WTC11 (cell line): ENCODE measurements around the gene KPNA4.

Experiments
- CBFB ChIP-seq: sonication (generic); formaldehyde crosslinking; IDR thresholded peaks from 2 replicates; pipeline ENCODE4 v1.8.1; 2022; ENCODE audit warnings: mild to moderate bottlenecking, low read depth, missing genetic modification reagents
- ELF4 ChIP-seq: sonication (generic); formaldehyde crosslinking; IDR thresholded peaks from 2 replicates; pipeline ENCODE4 v1.8.1; 2022; ENCODE audit warnings: low read depth, mild to moderate bottlenecking, moderate library complexity, missing genetic modification reagents
- NFYB ChIP-seq: sonication (generic); formaldehyde crosslinking; conservative IDR thresholded peaks from 2 replicates; pipeline ENCODE4 v1.8.0; 2022; ENCODE audit warnings: low read depth, missing genetic modification reagents
- NR2C2 ChIP-seq: sonication (generic); formaldehyde crosslinking; IDR thresholded peaks from 2 replicates; pipeline ENCODE4 v1.8.0; 2022; ENCODE audit warnings: mild to moderate bottlenecking, missing genetic modification reagents
- SMAD4 ChIP-seq: sonication (generic); formaldehyde crosslinking; IDR thresholded peaks from 2 replicates; pipeline ENCODE4 v1.8.0; 2022; ENCODE audit warnings: mild to moderate bottlenecking, missing genetic modification reagents
- TCF7 ChIP-seq: sonication (generic); formaldehyde crosslinking; IDR thresholded peaks from 2 replicates; pipeline ENCODE4 v1.8.0; 2022; ENCODE audit warnings: mild to moderate bottlenecking, low read depth, missing genetic modification reagents, moderate library complexity
- TEAD4 ChIP-seq: sonication (generic); formaldehyde crosslinking; IDR thresholded peaks from 2 replicates; pipeline ENCODE4 v1.8.0; 2022; ENCODE audit warnings: mild to moderate bottlenecking, missing genetic modification reagents
- ZNF232 ChIP-seq: sonication (generic); formaldehyde crosslinking; IDR thresholded peaks from 2 replicates; pipeline ENCODE4 v1.8.0; 2022; ENCODE audit warnings: mild to moderate bottlenecking, missing genetic modification reagents
- TF ChIP-seq, protein P1 (sequence below): fragments of 200-600 bp; IDR thresholded peaks from 2 replicates; pipeline ENCODE4 v1.8.0; 2022; ENCODE audit warnings: antibody characterized with exemption
- TF ChIP-seq, protein P2 (sequence below): sonication (generic); formaldehyde crosslinking; IDR thresholded peaks from 2 replicates; pipeline ENCODE4 v1.8.1; 2022; ENCODE audit warnings: low read depth, missing genetic modification reagents, borderline replicate concordance
- TF ChIP-seq, protein P3 (sequence below): sonication (generic); formaldehyde crosslinking; IDR thresholded peaks from 2 replicates; pipeline ENCODE4 v1.8.0; 2023; ENCODE audit warnings: mild to moderate bottlenecking, missing genetic modification reagents
- TF ChIP-seq, protein P4 (sequence below): sonication (generic); formaldehyde crosslinking; IDR thresholded peaks from 2 replicates; pipeline ENCODE4 v1.8.0; 2023; ENCODE audit warnings: missing genetic modification reagents

DNA sequence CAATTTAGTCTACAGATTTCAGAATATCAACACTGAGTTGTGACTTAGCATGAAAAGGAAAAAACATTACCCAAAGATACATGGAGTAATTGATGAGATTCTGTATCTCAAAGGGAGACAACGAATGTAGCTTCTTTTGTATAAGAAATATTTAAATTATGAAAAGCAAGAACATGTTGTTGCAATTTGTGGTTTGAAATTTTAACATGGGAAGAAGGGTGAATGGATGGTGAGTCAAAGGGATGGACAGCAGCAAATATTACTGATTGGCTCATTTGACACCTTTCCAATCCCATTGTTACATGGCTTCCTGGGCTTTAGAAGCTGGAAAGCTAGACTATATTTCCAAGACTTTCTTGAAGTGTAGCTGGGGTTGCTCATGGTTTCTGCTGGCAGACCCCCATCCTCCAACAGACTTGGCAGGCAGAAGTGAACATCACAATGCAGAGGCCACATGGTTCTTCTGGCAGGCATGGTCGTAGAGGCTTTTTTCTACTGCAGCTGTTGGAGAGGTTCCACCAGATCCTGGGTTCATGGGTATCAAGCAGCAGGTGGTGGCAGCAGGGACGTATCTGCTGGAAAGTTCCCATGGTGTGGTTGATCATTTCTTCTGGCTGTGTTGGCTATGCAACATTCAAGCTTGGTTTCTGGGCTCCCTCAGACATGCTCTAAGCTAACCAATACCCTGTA is 47.2 kb upstream of the KPNA4 start:
- TF ChIP-seq TEAD4 (no peak), ELF4 (CRISPR knock-in tag) (no peak), NFYB (CRISPR knock-in tag) (no peak), ZNF232 (CRISPR knock-in tag) (no peak), TCF7 (CRISPR knock-in tag) (no peak), CBFB (CRISPR knock-in tag) (no peak), NR2C2 (CRISPR knock-in tag) (no peak), SMAD4 (CRISPR knock-in tag) (no peak)
- TF ChIP-seq, protein P1, sequence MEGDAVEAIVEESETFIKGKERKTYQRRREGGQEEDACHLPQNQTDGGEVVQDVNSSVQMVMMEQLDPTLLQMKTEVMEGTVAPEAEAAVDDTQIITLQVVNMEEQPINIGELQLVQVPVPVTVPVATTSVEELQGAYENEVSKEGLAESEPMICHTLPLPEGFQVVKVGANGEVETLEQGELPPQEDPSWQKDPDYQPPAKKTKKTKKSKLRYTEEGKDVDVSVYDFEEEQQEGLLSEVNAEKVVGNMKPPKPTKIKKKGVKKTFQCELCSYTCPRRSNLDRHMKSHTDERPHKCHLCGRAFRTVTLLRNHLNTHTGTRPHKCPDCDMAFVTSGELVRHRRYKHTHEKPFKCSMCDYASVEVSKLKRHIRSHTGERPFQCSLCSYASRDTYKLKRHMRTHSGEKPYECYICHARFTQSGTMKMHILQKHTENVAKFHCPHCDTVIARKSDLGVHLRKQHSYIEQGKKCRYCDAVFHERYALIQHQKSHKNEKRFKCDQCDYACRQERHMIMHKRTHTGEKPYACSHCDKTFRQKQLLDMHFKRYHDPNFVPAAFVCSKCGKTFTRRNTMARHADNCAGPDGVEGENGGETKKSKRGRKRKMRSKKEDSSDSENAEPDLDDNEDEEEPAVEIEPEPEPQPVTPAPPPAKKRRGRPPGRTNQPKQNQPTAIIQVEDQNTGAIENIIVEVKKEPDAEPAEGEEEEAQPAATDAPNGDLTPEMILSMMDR = no peak
- TF ChIP-seq, protein P2, sequence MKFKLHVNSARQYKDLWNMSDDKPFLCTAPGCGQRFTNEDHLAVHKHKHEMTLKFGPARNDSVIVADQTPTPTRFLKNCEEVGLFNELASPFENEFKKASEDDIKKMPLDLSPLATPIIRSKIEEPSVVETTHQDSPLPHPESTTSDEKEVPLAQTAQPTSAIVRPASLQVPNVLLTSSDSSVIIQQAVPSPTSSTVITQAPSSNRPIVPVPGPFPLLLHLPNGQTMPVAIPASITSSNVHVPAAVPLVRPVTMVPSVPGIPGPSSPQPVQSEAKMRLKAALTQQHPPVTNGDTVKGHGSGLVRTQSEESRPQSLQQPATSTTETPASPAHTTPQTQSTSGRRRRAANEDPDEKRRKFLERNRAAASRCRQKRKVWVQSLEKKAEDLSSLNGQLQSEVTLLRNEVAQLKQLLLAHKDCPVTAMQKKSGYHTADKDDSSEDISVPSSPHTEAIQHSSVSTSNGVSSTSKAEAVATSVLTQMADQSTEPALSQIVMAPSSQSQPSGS (CRISPR knock-in tag) = no peak
- TF ChIP-seq, protein P3, sequence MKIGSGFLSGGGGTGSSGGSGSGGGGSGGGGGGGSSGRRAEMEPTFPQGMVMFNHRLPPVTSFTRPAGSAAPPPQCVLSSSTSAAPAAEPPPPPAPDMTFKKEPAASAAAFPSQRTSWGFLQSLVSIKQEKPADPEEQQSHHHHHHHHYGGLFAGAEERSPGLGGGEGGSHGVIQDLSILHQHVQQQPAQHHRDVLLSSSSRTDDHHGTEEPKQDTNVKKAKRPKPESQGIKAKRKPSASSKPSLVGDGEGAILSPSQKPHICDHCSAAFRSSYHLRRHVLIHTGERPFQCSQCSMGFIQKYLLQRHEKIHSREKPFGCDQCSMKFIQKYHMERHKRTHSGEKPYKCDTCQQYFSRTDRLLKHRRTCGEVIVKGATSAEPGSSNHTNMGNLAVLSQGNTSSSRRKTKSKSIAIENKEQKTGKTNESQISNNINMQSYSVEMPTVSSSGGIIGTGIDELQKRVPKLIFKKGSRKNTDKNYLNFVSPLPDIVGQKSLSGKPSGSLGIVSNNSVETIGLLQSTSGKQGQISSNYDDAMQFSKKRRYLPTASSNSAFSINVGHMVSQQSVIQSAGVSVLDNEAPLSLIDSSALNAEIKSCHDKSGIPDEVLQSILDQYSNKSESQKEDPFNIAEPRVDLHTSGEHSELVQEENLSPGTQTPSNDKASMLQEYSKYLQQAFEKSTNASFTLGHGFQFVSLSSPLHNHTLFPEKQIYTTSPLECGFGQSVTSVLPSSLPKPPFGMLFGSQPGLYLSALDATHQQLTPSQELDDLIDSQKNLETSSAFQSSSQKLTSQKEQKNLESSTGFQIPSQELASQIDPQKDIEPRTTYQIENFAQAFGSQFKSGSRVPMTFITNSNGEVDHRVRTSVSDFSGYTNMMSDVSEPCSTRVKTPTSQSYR (CRISPR knock-in tag) = no peak
- TF ChIP-seq, protein P4, sequence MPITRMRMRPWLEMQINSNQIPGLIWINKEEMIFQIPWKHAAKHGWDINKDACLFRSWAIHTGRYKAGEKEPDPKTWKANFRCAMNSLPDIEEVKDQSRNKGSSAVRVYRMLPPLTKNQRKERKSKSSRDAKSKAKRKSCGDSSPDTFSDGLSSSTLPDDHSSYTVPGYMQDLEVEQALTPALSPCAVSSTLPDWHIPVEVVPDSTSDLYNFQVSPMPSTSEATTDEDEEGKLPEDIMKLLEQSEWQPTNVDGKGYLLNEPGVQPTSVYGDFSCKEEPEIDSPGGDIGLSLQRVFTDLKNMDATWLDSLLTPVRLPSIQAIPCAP = no peak
